RWPE1 (cell line): ENCODE measurements around the gene RNF168.
A peak's percentile ranks its signal among the peaks of the same experiment; 100 is the strongest.

Experiments used
- CTCF ChIA-PET: fragments of 350-600 bp; sonication (Branson Sonifier 250); formaldehyde crosslinking; extraction: SDS; loops from one replicate; lab custom pipeline; 2021; lab: Yijun Ruan, JAX
- POLR2A ChIA-PET: fragments of 400-600 bp; formaldehyde crosslinking; extraction: SDS; loops from one replicate; lab custom pipeline; 2020; ENCODE audit warnings: antibody characterized with exemption; ENCODE audit not compliant: low non-redundant PET; lab: Yijun Ruan, JAX
- DNase-seq: peaks from one replicate; pipeline ENCODE4 v3.0.0; 2012; ENCODE audit warnings: low spot score
- H3K27ac ChIP-seq: fragments of 450-650 bp; 2 replicates; pipeline ENCODE4 v1.5.1; 2017
- TF ChIP-seq, protein P1 (sequence below): fragments of 450-650 bp; conservative IDR thresholded peaks from 2 replicates; pipeline ENCODE4 v1.5.1; 2017; ENCODE audit warnings: low read depth, mild to moderate bottlenecking

Gene RNF168

DNA sequence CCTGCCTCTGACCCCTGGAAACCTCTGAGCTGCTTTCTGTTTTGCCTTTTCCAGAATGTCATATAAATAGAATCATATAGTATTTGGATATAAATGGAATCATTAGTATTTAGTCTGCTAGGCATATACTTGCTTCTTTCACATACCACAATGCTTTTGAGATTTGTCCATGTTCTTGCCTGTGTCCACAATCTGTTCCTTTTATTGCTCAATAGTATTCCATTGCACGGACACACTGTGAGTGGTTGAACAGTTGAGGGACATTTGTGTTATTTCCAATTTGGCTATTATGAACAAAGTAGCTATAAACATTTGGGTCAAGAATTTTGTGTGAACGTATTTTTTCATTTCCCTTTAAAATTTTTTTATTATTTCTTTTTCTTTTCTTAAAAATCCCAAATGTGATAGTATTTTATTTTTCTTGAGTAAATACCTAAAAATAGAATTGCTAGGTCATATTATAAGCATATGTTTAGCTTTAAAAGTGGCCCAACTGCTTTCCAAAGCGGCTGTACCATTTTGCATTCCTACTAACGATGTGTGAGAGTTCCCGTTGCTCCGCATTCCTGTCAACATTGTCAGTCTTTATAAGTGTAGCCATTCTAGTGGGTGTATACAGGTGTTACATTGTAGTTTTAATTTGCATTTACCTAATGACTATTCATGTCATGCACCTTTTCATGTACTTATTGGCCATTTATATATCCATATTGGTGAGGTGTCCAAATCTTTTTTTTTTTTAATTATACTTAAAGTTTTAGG lies 38.3 kb upstream of the RNF168 start:
- no peak for DNase-seq
- TF ChIP-seq, protein P1, sequence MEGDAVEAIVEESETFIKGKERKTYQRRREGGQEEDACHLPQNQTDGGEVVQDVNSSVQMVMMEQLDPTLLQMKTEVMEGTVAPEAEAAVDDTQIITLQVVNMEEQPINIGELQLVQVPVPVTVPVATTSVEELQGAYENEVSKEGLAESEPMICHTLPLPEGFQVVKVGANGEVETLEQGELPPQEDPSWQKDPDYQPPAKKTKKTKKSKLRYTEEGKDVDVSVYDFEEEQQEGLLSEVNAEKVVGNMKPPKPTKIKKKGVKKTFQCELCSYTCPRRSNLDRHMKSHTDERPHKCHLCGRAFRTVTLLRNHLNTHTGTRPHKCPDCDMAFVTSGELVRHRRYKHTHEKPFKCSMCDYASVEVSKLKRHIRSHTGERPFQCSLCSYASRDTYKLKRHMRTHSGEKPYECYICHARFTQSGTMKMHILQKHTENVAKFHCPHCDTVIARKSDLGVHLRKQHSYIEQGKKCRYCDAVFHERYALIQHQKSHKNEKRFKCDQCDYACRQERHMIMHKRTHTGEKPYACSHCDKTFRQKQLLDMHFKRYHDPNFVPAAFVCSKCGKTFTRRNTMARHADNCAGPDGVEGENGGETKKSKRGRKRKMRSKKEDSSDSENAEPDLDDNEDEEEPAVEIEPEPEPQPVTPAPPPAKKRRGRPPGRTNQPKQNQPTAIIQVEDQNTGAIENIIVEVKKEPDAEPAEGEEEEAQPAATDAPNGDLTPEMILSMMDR = no peak
- ChIA-PET CTCF (no interaction called here), POLR2A (no interaction called here)
- H3K27ac ChIP-seq = no peak overlapping the region

DNA sequence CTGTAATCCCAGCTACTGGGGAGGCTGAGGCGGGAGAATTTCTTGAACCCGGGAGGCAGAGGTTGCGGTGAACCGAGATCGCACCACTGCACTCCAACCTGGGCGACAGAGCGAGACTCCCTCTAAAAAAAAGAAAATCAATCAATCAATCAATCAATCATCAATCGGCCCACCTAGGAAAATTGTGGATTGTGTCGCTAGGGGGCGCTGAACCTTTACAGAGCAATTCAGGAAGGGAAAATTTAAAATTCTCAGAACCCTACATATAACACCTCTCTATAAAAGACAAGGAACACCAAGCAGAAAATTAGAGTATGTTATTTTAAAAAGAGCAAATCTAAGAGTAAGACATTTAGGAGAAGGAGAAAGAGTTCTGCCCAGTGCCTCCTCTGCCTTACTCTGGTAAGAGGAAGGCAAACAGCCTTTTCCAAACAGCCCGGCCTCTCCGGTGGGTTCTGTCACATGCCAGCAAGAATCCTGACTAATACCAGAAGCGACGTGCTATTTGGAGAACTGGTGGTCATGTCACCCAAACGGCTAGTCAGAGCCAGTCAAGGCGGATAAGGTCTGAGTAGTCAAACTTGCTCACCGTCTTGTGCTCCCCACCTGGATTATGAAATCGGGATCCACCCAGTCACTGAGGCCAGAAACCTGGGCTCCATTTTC lies 33.9 kb upstream of the RNF168 start:
- ChIA-PET CTCF (interaction anchor here (0.6 to 1.0 kb wide), 6 partner anchors 8 to 411 kb away, joined by 3 to 8 read pairs (median 4); no protein-coding TSS in a partner anchor), POLR2A (no interaction called here)
- DNase-seq = peak; percentile 37
- H3K27ac ChIP-seq = peak overlapping the region; percentile 37; the same call in 1 of the 2 replicates
- TF ChIP-seq, protein P1 = peak; percentile 80

DNA sequence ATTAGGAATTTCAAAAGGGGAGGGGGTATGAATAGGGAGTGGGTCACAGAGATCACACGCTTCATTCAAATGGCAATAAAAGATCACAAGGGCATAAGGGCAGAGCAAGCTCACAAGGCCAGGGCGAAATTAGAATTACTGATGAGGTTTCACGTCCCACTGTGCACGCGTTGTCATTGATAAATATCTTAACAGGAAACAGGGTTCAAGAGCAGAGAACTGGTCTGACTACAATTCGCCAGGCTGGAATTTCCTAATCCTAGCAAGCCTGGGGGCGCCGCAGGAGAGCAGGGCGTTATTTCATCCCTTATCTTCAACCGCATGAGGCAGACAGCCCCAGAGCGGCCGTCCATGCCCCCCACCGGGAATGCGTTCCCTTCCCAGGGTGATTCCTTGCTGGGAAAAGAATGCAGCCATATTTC lies 29.7 kb upstream of the RNF168 start:
- DNase-seq = no peak

DNA sequence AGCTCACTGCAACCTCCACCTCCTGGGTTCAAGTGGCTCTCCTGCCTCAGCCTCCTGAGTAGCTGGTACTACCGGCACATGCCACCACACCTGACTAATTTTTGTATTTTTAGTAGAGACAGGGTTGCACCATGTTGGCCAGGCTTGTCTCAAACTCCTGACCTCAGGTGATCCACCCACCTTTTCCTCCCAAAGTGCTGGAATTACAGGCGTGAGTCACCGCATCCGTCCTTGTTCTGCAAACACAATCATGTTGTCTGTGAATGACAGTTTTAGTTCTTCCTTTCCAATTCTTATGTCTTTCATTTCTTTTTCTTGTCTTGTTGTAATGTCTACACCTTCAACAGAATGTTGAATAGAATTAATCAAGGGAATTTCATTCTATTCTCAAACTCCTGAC lies 27.9 kb upstream of the RNF168 start:
- ChIA-PET POLR2A (no interaction called here), CTCF (interaction anchor here (0.5 kb wide), 1 partner anchor 188 kb away, joined by 4 read pairs; no protein-coding TSS in a partner anchor)

More for the DNA sequence above, 29.7 kb upstream of the RNF168 start:
- no peak overlapping the region for H3K27ac ChIP-seq
- POLR2A ChIA-PET = no interaction called here
- TF ChIP-seq, protein P1 = no peak
- CTCF ChIA-PET = no interaction called here

DNA sequence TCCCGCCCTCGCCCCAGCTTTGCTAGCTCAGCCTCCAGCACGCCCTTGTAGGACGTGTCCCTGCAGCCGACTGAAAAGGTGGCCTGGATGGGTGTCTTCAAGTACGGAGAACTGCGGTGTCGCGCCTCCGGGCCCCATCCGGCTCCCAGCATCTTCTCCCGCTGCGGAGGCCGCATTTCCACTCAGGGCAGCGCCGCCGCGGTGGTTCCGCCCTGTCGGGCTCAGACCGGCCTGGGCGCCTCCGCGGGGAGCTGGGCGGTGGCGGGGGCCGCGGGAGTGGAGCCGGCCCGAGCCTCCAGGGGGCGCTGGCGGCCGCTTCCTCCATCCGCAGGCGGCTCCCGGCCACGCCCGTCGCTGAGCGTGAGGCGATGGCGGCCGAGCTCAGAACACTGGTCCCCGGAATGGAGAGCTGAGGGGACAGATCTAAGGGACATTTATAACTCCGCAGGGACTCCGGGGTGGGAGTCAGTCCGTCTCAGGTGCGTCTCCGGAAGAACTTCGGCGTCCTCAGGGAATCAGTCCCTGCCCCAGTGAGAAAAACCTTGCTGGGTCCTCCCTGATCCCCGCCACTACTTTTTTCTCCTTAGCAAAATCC lies 25.2 kb upstream of the RNF168 start:
- ChIA-PET POLR2A (interaction anchor here (0.6 to 1.8 kb wide), 2 partner anchors 40 to 184 kb away, joined by 5 to 9 read pairs; partner anchors contain the start of genes CEP19, FBXO45, PIGX and WDR53), CTCF (interaction anchor here (0.6 to 1.2 kb wide), 10 partner anchors 8 to 521 kb away, joined by 3 to 6 read pairs (median 4); no protein-coding TSS in a partner anchor)
- peak; percentile 60 for DNase-seq
- TF ChIP-seq, protein P1 = peak; percentile 95
- peak overlapping the region; percentile 82 for H3K27ac ChIP-seq

More for the DNA sequence above, 27.9 kb upstream of the RNF168 start:
- no peak for DNase-seq
- TF ChIP-seq, protein P1 = no peak
- no peak overlapping the region for H3K27ac ChIP-seq

DNA sequence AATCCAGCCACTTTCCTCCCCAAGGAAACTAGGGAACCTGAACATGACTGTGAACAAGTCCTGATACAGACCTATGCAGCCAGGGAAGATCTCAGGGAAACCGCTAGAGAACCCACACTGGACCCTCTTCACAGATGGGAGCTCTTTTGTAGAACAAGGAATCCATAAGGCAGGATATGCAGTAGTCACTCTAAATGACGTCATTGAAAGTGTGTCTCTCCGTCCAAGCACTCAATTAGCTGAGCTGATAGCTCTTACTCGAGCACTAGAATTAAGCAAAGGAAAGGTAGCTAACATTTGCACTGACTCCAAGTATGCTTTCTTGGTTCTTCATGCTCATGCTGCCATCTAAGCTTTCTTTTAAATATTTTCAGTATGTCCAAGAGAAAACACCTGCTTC lies 21.6 kb upstream of the RNF168 start:
- ChIA-PET POLR2A (no interaction called here), CTCF (no interaction called here)

More for the DNA sequence above, 21.6 kb upstream of the RNF168 start:
- no peak for DNase-seq
- no peak overlapping the region for H3K27ac ChIP-seq
- TF ChIP-seq, protein P1 = no peak
